DMS 273 treated with DMSO at 0.1 percent for 48 hours (cell line): ENCODE data around the gene CALN1.

Source experiments
- DNase-seq: peaks from one replicate; lab custom pipeline; 2025; lab: John Stamatoyannopoulos, UW

CALN1 gene

GRCh38 chr7:72325561-72325960, 86.6 kb downstream of the CALN1 start:
- DNase-seq, result no peak

- DNase-seq, result no peak
Measured at GRCh38 chr7:72321637-72322036, 90.5 kb downstream of the CALN1 start.

- no peak for DNase-seq
Measured at GRCh38 chr7:72321081-72321480, 91.1 kb downstream of the CALN1 start.

GRCh38 chr7:72317341-72317740, 94.8 kb downstream of the CALN1 start:
- DNase-seq, result no peak

GRCh38 chr7:72316148-72316547, 96.0 kb downstream of the CALN1 start:
- no peak for DNase-seq

- no peak for DNase-seq
Measured at GRCh38 chr7:72313906-72314305, 98.2 kb downstream of the CALN1 start.

- no peak for DNase-seq
Measured at GRCh38 chr7:72310301-72310700, 101.8 kb downstream of the CALN1 start.

- no peak for DNase-seq
Measured at GRCh38 chr7:72309476-72309875, 102.7 kb downstream of the CALN1 start.

- no peak for DNase-seq
Measured at GRCh38 chr7:72308986-72309385, 103.2 kb downstream of the CALN1 start.

GRCh38 chr7:72307566-72307965, 104.6 kb downstream of the CALN1 start:
- no peak for DNase-seq

- no peak for DNase-seq
Measured at GRCh38 chr7:72298912-72299311, 113.2 kb downstream of the CALN1 start.

- no peak for DNase-seq
Measured at GRCh38 chr7:72298091-72298490, 114.0 kb downstream of the CALN1 start.

GRCh38 chr7:72297636-72298035, 114.5 kb downstream of the CALN1 start:
- DNase-seq, result no peak

GRCh38 chr7:72292794-72293193, 119.3 kb downstream of the CALN1 start:
- DNase-seq, result no peak

- DNase-seq, result no peak
Measured at GRCh38 chr7:72292118-72292517, 120.0 kb downstream of the CALN1 start.

GRCh38 chr7:72286519-72286918, 125.6 kb downstream of the CALN1 start:
- no peak for DNase-seq

GRCh38 chr7:72283309-72283708, 128.8 kb downstream of the CALN1 start:
- DNase-seq, result no peak

- DNase-seq, result peak; percentile 60
Measured at GRCh38 chr7:72281308-72281707, 130.8 kb downstream of the CALN1 start.

- DNase-seq, result no peak
Measured at GRCh38 chr7:72279203-72279602, 132.9 kb downstream of the CALN1 start.

- no peak for DNase-seq
Measured at GRCh38 chr7:72278550-72278949, 133.6 kb downstream of the CALN1 start.

GRCh38 chr7:72275382-72276070, 136.6 kb downstream of the CALN1 start:
- no peak for DNase-seq

GRCh38 chr7:72272479-72272878, 139.7 kb downstream of the CALN1 start:
- no peak for DNase-seq

- DNase-seq, result no peak
Measured at GRCh38 chr7:72268796-72269195, 143.3 kb downstream of the CALN1 start.

GRCh38 chr7:72268090-72268489, 144.0 kb downstream of the CALN1 start:
- DNase-seq, result no peak
